HL-60 (cell line): ENCODE data around the gene IFT80.

Experiments
- CTCF ChIP-seq: IDR thresholded peaks from one replicate; pipeline ENCODE4 v1.5.1; 2011; ENCODE audit warnings: low read length, control low read depth, inconsistent platforms; ENCODE audit not compliant: insufficient read depth
- POLR2AphosphoS5 ChIP-seq: IDR thresholded peaks from 2 replicates; pipeline ENCODE4 v1.6.1; 2012; ENCODE audit warnings: low read depth

GRCh38 chr3:160355826-160356225, 43.2 kb downstream of the IFT80 start:
- TF ChIP-seq POLR2AphosphoS5 = no peak
- TF ChIP-seq CTCF = no peak
